ENCODE data around the gene CAPN10. TPM values are rescaled to one million over a fixed set of nuclear protein-coding genes. Genes with fewer than 3 reads are reported as not detected.

The CAPN10 gene
- total and polyA plus RNA-seq, 3 experiments from 2014 or later = 19.5 to 40.5 (median 36.1) TPM

- no peak overlapping the region for H3K27ac ChIP-seq (ENCODE audit: low read depth, low read length)
- H3K27me3 ChIP-seq (ENCODE audit: insufficient read depth, low read length, poor library complexity, severe bottlenecking) = no peaks in the 10 kb centered on the region
- no peaks in the 10 kb centered on the region for H3K36me3 ChIP-seq (ENCODE audit: insufficient read depth, low read length)
- H3K9me3 ChIP-seq (ENCODE audit: low read length) = no peaks in the 10 kb centered on the region
- CTCF ChIA-PET = interaction anchor here (1.2 kb wide), 1 partner anchor 10 kb away, joined by 3 read pairs; no protein-coding TSS in a partner anchor
- POLR2A ChIA-PET = no interaction called here
- Mint-ChIP-seq H3K27me3 (no peaks in the 10 kb centered on the region), H3K36me3 (peaks cover 0 to 72% (median 0%) of the 10 kb centered on the region in 3 donors), H3K27ac (no peak overlapping the region), H3K4me1 (no peaks in the 10 kb centered on the region), H3K9me3 (no peaks in the 10 kb centered on the region), H3K4me3 (no peak overlapping the region)
- no peak overlapping the region for H3K4me3 ChIP-seq (ENCODE audit: low read length)
- H3K4me1 ChIP-seq (ENCODE audit: insufficient read depth, low read length) = no peaks in the 10 kb centered on the region
- DNase-seq = peak in 1 of 5 donors; percentile 37
These were observed 11.9 kb downstream of the CAPN10 start for GRCh38 chr2:240598311-240598911.

DNA sequence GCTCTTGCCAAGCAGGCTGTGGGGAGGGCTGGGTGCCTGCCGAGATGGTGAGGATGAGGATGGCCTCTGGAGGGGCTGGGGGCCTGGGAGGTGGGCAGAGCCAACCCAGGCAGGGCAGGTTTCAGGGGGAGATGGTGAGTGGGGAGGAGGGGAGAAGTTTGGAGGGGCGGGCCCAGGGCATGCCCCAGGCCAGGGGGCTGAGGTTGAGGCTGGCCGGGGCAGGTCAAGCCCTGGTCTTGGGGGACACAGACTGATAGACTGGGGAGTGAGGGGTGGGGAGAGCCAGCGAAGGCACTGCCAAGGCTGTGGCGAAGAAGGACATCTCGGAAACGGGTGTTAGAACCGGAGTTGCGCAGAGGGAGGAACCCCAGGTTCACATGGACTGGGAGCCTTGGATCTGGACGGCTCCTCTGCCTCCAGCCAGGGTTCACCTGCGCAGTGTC lies 12.6 kb downstream of the CAPN10 start:
- no peaks in the 10 kb centered on the region for H3K27me3 ChIP-seq (ENCODE audit: insufficient read depth, low read length, poor library complexity, severe bottlenecking)
- no peaks in the 10 kb centered on the region for H3K9me3 Mint-ChIP-seq
- peaks cover 0 to 65% (median 0%) of the 10 kb centered on the region in 3 donors for H3K36me3 Mint-ChIP-seq
- no peak overlapping the region for H3K4me3 Mint-ChIP-seq
- H3K36me3 ChIP-seq (ENCODE audit: insufficient read depth, low read length) = no peaks in the 10 kb centered on the region
- H3K27ac Mint-ChIP-seq = peak overlapping the region in 1 of 8 donors; percentile 41
- H3K4me1 Mint-ChIP-seq = no peaks in the 10 kb centered on the region
- ChIA-PET CTCF (interaction anchor here (1.2 kb wide), 1 partner anchor 9 kb away, joined by 3 read pairs; no protein-coding TSS in a partner anchor), POLR2A (no interaction called here)
- peak in 1 of 5 donors; percentile 23 for DNase-seq
- no peaks in the 10 kb centered on the region for H3K4me1 ChIP-seq (ENCODE audit: insufficient read depth, low read length)
- no peak overlapping the region for H3K4me3 ChIP-seq (ENCODE audit: low read length)
- no peak overlapping the region for H3K27ac ChIP-seq (ENCODE audit: low read depth, low read length)
- no peaks in the 10 kb centered on the region for H3K27me3 Mint-ChIP-seq
- H3K9me3 ChIP-seq (ENCODE audit: low read length) = no peaks in the 10 kb centered on the region

- H3K4me1 Mint-ChIP-seq = no peaks in the 10 kb centered on the region
- H3K27ac ChIP-seq (ENCODE audit: low read depth, low read length) = no peak overlapping the region
- no peaks in the 10 kb centered on the region for H3K9me3 ChIP-seq (ENCODE audit: low read length)
- no peak overlapping the region for H3K4me3 ChIP-seq (ENCODE audit: low read length)
- no peaks in the 10 kb centered on the region for H3K27me3 Mint-ChIP-seq
- peak in 1 of 5 donors; percentile 39 for DNase-seq
- CTCF ChIA-PET = no interaction called here
- no peaks in the 10 kb centered on the region for H3K27me3 ChIP-seq (ENCODE audit: insufficient read depth, low read length, poor library complexity, severe bottlenecking)
- H3K36me3 Mint-ChIP-seq = peaks cover 0 to 59% (median 0%) of the 10 kb centered on the region in 3 donors
- H3K9me3 Mint-ChIP-seq = no peaks in the 10 kb centered on the region
- no peak overlapping the region for H3K4me3 Mint-ChIP-seq
- H3K4me1 ChIP-seq (ENCODE audit: insufficient read depth, low read length) = no peaks in the 10 kb centered on the region
- no peaks in the 10 kb centered on the region for H3K36me3 ChIP-seq (ENCODE audit: insufficient read depth, low read length)
- no peak overlapping the region for H3K27ac Mint-ChIP-seq
- POLR2A ChIA-PET = no interaction called here
These were observed 14.0 kb downstream of the CAPN10 start for GRCh38 chr2:240600451-240600961.

GRCh38 chr2:240601061-240601830 lies 14.7 kb downstream of the CAPN10 start:
- Histone ChIP-seq H3K27me3 (ENCODE audit: insufficient read depth, low read length, poor library complexity, severe bottlenecking) (no peaks in the 10 kb centered on the region), H3K4me3 (ENCODE audit: low read length) (no peak overlapping the region), H3K36me3 (ENCODE audit: insufficient read depth, low read length) (no peaks in the 10 kb centered on the region), H3K27ac (ENCODE audit: low read depth, low read length) (no peak overlapping the region), H3K9me3 (ENCODE audit: low read length) (no peaks in the 10 kb centered on the region), H3K4me1 (ENCODE audit: insufficient read depth, low read length) (no peaks in the 10 kb centered on the region)
- DNase-seq = peak in 1 of 5 donors; percentile 36
- Mint-ChIP-seq H3K36me3 (peaks cover 0 to 52% (median 0%) of the 10 kb centered on the region in 3 donors), H3K4me1 (no peaks in the 10 kb centered on the region), H3K27ac (peak overlapping the region in 1 of 8 donors; percentile 21), H3K27me3 (no peaks in the 10 kb centered on the region), H3K9me3 (no peaks in the 10 kb centered on the region), H3K4me3 (no peak overlapping the region)
- CTCF ChIA-PET = no interaction called here
- POLR2A ChIA-PET = no interaction called here

GRCh38 chr2:240601831-240602160 lies 15.3 kb downstream of the CAPN10 start:
- Mint-ChIP-seq H3K4me3 (no peak overlapping the region), H3K4me1 (no peaks in the 10 kb centered on the region), H3K9me3 (no peaks in the 10 kb centered on the region), H3K36me3 (peaks cover 0 to 48% (median 0%) of the 10 kb centered on the region in 3 donors), H3K27ac (no peak overlapping the region), H3K27me3 (no peaks in the 10 kb centered on the region)
- Histone ChIP-seq H3K4me3 (ENCODE audit: low read length) (no peak overlapping the region), H3K27ac (ENCODE audit: low read depth, low read length) (no peak overlapping the region), H3K9me3 (ENCODE audit: low read length) (no peaks in the 10 kb centered on the region), H3K36me3 (ENCODE audit: insufficient read depth, low read length) (no peaks in the 10 kb centered on the region), H3K27me3 (ENCODE audit: insufficient read depth, low read length, poor library complexity, severe bottlenecking) (no peaks in the 10 kb centered on the region), H3K4me1 (ENCODE audit: insufficient read depth, low read length) (no peaks in the 10 kb centered on the region)
- CTCF ChIA-PET = no interaction called here
- DNase-seq = peak in 1 of 5 donors; percentile 23
- POLR2A ChIA-PET = interaction anchor here (0.6 kb wide), 1 partner anchor 25 kb away, joined by 7 read pairs; no protein-coding TSS in a partner anchor

- no peaks in the 10 kb centered on the region for H3K27me3 Mint-ChIP-seq
- ChIA-PET POLR2A (interaction anchor here (0.6 kb wide), 1 partner anchor 25 kb away, joined by 7 read pairs; no protein-coding TSS in a partner anchor), CTCF (interaction anchor here (0.7 to 1.2 kb wide), 2 partner anchors 15 to 88 kb away, joined by 3 read pairs; no protein-coding TSS in a partner anchor)
- no peaks in the 10 kb centered on the region for H3K4me1 Mint-ChIP-seq
- no peaks in the 10 kb centered on the region for H3K9me3 ChIP-seq (ENCODE audit: low read length)
- no peak overlapping the region for H3K27ac ChIP-seq (ENCODE audit: low read depth, low read length)
- no peaks in the 10 kb centered on the region for H3K36me3 ChIP-seq (ENCODE audit: insufficient read depth, low read length)
- H3K4me3 Mint-ChIP-seq = no peak overlapping the region
- peaks cover 0 to 43% (median 0%) of the 10 kb centered on the region in 3 donors for H3K36me3 Mint-ChIP-seq
- no peak overlapping the region for H3K4me3 ChIP-seq (ENCODE audit: low read length)
- no peaks in the 10 kb centered on the region for H3K27me3 ChIP-seq (ENCODE audit: insufficient read depth, low read length, poor library complexity, severe bottlenecking)
- peak in 1 of 5 donors; percentile 39 for DNase-seq
- no peak overlapping the region for H3K27ac Mint-ChIP-seq
- no peaks in the 10 kb centered on the region for H3K9me3 Mint-ChIP-seq
- H3K4me1 ChIP-seq (ENCODE audit: insufficient read depth, low read length) = no peaks in the 10 kb centered on the region
These were observed 15.9 kb downstream of the CAPN10 start for GRCh38 chr2:240602266-240603050.

DNA sequence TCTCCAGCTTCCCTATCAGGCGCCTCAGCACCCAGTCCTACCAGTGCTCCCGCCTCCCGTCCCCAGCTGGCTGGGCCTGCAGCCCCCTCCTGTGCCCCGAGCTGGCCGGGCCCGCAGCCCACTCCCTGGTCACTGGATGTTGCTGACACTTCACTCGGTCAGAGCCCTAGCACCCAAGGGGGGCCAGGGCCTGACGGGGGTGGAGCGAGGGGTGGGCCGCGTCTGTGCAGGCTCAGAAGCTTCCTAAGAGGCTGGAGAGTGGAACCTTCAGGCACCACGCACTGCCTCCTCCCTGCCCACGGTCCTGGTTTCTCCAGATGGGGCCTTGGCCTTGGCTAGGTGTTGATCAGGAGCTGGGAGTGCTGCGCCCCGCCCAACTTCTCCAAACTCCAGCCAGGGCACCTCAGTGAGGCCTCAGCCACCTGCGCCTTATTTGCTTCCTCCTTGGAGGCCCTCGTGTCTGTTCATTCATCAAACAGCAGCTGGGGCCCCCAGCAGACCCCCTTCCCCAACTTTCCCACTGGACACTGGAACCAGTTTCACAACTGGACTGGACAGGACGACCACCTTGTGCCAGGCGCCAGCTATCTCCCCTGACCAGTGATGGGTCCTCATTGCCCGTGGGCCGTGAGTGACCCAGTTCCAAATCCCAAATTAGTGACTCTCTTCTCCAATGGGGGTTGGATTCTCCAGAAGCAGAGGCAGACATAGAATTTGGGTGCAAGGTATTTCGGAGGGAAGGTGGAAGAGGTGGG lies 16.7 kb downstream of the CAPN10 start:
- H3K9me3 ChIP-seq (ENCODE audit: low read length) = no peaks in the 10 kb centered on the region
- Mint-ChIP-seq H3K4me3 (no peak overlapping the region), H3K27me3 (no peaks in the 10 kb centered on the region), H3K36me3 (peaks cover 0 to 35% (median 0%) of the 10 kb centered on the region in 3 donors), H3K4me1 (no peaks in the 10 kb centered on the region), H3K9me3 (no peaks in the 10 kb centered on the region), H3K27ac (peak overlapping the region in 2 of 8 donors; percentile 78 to 90)
- peak in 1 of 5 donors; percentile 41 for DNase-seq
- no peaks in the 10 kb centered on the region for H3K4me1 ChIP-seq (ENCODE audit: insufficient read depth, low read length)
- CTCF ChIA-PET = interaction anchor here (0.7 to 1.2 kb wide), 2 partner anchors 16 to 89 kb away, joined by 3 read pairs; no protein-coding TSS in a partner anchor
- H3K36me3 ChIP-seq (ENCODE audit: insufficient read depth, low read length) = no peaks in the 10 kb centered on the region
- no peak overlapping the region for H3K4me3 ChIP-seq (ENCODE audit: low read length)
- H3K27ac ChIP-seq (ENCODE audit: low read depth, low read length) = no peak overlapping the region
- no peaks in the 10 kb centered on the region for H3K27me3 ChIP-seq (ENCODE audit: insufficient read depth, low read length, poor library complexity, severe bottlenecking)
- POLR2A ChIA-PET = no interaction called here

Data from CD8-positive, alpha-beta memory T cell (primary cell).